CD14-positive monocyte (primary cell): Measurements from ENCODE around the gene KREMEN1. TPM values are rescaled to one million over a fixed set of nuclear protein-coding genes. Genes with fewer than 3 reads are reported as not detected.

Experiments used
- DNase-seq, 3 donors: peaks; one replicate each; pipeline ENCODE4 v3.0.0-alpha.2; 2011 to 2022
- H2AFZ ChIP-seq: 2 replicates; pipeline ENCODE4 v1.6.0; 2012; ENCODE audit warnings: mild to moderate bottlenecking, low read depth, low read length, inconsistent platforms; ENCODE audit not compliant: insufficient read depth, poor library complexity, severe bottlenecking
- H3K27ac ChIP-seq, 2 donors: 1 replicate in 1 of 2; 2 replicates in 1 of 2; pipeline ENCODE4 v1.5.1; 2012 to 2013; ENCODE audit warnings: low read length in 2 of 2, control low read depth in 1 of 2, inconsistent platforms in 1 of 2, low read depth in 1 of 2, mild to moderate bottlenecking in 1 of 2
- H3K27me3 ChIP-seq, 2 donors: one replicate each; pipeline versions ENCODE4 v1.6.0 to v1.6.1; 2011 to 2013; ENCODE audit warnings: low read length in 2 of 2; ENCODE audit not compliant: control insufficient read depth in 2 of 2, insufficient read depth in 2 of 2
- H3K36me3 ChIP-seq, 2 donors: replicated peaks in 1 of 2; 1 replicate in 1 of 2; 2 replicates in 1 of 2; pipeline versions ENCODE4 v1.5.1 to v1.6.1; 2012 to 2013; ENCODE audit warnings: low read length in 2 of 2, control low read depth in 1 of 2, inconsistent platforms in 1 of 2, mild to moderate bottlenecking in 1 of 2; ENCODE audit not compliant: insufficient read depth in 2 of 2, control insufficient read depth in 1 of 2
- H3K4me1 ChIP-seq, 2 donors: 1 replicate in 1 of 2; 2 replicates in 1 of 2; pipeline versions ENCODE4 v1.5.1 to v1.6.1; 2012 to 2013; ENCODE audit warnings: low read length in 2 of 2, control low read depth in 1 of 2, inconsistent platforms in 1 of 2, mild to moderate bottlenecking in 1 of 2, moderate library complexity in 1 of 2; ENCODE audit not compliant: insufficient read depth in 2 of 2, control insufficient read depth in 1 of 2
- H3K4me2 ChIP-seq: replicated peaks from 2 replicates; pipeline ENCODE3; 2012; ENCODE audit warnings: low read length, moderate library complexity, mild to moderate bottlenecking; ENCODE audit not compliant: poor library complexity, severe bottlenecking; ENCODE audit errors: extremely low read depth
- H3K4me3 ChIP-seq, 3 experiments: fragments of 200-600 bp in 1 of 3; sonication (generic) in 1 of 3; replicated peaks in 1 of 3; 1 replicate in 2 of 3; 2 replicates in 1 of 3; pipeline ENCODE4 v1.5.1; 2011 to 2013; ENCODE audit warnings: low read length in 3 of 3, mild to moderate bottlenecking in 3 of 3, control low read depth in 2 of 3, low read depth in 2 of 3, inconsistent platforms in 1 of 3, moderate library complexity in 1 of 3
- H3K79me2 ChIP-seq: 2 replicates; pipeline ENCODE4 v1.6.0; 2012; ENCODE audit warnings: mild to moderate bottlenecking, control low read depth, inconsistent platforms, low read length, moderate library complexity; ENCODE audit not compliant: insufficient read depth
- H3K9ac ChIP-seq: 2 replicates; pipeline ENCODE4 v1.6.0; 2017; ENCODE audit warnings: low read length, mild to moderate bottlenecking; ENCODE audit not compliant: insufficient read depth, poor library complexity, severe bottlenecking
- H3K9me3 ChIP-seq, 2 donors: replicated peaks in 1 of 2; 1 replicate in 1 of 2; 2 replicates in 1 of 2; pipeline versions ENCODE4 v1.5.1 to v1.6.1; 2012 to 2013; ENCODE audit warnings: low read length in 2 of 2, control low read depth in 1 of 2; ENCODE audit not compliant: control insufficient read depth in 1 of 2, insufficient read depth in 1 of 2
- H4K20me1 ChIP-seq: 2 replicates; pipeline ENCODE4 v1.6.0; 2012; ENCODE audit warnings: mild to moderate bottlenecking, low read length, control low read depth, moderate library complexity; ENCODE audit not compliant: insufficient read depth
- H3K27ac Mint-ChIP-seq, 7 donors: one replicate each; pipeline ENCODE4 v1.8.0; 2020; ENCODE audit warnings: mild to moderate bottlenecking in 7 of 7, mixed read lengths in 7 of 7, moderate library complexity in 6 of 7, inconsistent platforms in 2 of 7
- H3K27me3 Mint-ChIP-seq, 3 donors: one replicate each; pipeline ENCODE4 v1.8.0; 2021 to 2022; ENCODE audit warnings: low read depth in 3 of 3, mild to moderate bottlenecking in 3 of 3, mixed read lengths in 3 of 3, moderate library complexity in 3 of 3, inconsistent platforms in 1 of 3
- H3K36me3 Mint-ChIP-seq, 2 donors: one replicate each; pipeline ENCODE4 v1.8.0; 2020; ENCODE audit warnings: mixed read lengths in 2 of 2, inconsistent platforms in 1 of 2, mild to moderate bottlenecking in 1 of 2
- H3K4me1 Mint-ChIP-seq: one replicate; pipeline ENCODE4 v1.8.0; 2020; ENCODE audit warnings: mild to moderate bottlenecking, mixed read lengths
- H3K4me3 Mint-ChIP-seq, 2 donors: one replicate each; pipeline ENCODE4 v1.8.0; 2020; ENCODE audit warnings: mild to moderate bottlenecking in 2 of 2, mixed read lengths in 2 of 2, moderate library complexity in 1 of 2
- H3K9me3 Mint-ChIP-seq, 7 donors: one replicate each; pipeline ENCODE4 v1.8.0; 2020 to 2022; ENCODE audit warnings: mixed read lengths in 7 of 7, mild to moderate bottlenecking in 6 of 7, moderate library complexity in 6 of 7, inconsistent platforms in 2 of 7
- WGBS: methylation state at CpG from one replicate; pipeline ENCODE4 v1.1.5; 2013; ENCODE audit warnings: missing lambda C conversion rate; ENCODE audit not compliant: insufficient coverage; 5-methylcytosine and 5-hydroxymethylcytosine counted together
- intact Hi-C, 2 donors: fragments of 100-400 bp; cut with micrococcal nuclease; formaldehyde crosslinking; loops; one replicate each; pipeline versions ENCODE4 v1.15.0 to v1.15.1; 2023
- polyA plus RNA-seq, 3 donors: library from polyadenylated mRNA; depleted of rRNA in 1 of 3; unstranded in 2 of 3; stranded (reverse) in 1 of 3; fragments of 300-500 nt in 2 of 3; fragments of >200 nt in 1 of 3; fragmentation: Illumina TruSeq in 2 of 3; gene quantifications; 1 replicate in 2 of 3; 2 replicates in 1 of 3; pipeline ENCODE4 v1.2.3, GENCODE V29; 2012 to 2021
- small RNA-seq: library from RNA; depleted of rRNA; stranded (forward); fragments of <200 nt; gene quantifications from one replicate; pipeline ENCODE3, GENCODE V24; 2012; ENCODE audit warnings: low read depth; ENCODE audit not compliant: insufficient read length
- TF ChIP-seq, protein P1 (sequence below): fragments of 200-600 bp; IDR thresholded peaks from one replicate; pipeline ENCODE4 v1.8.0; 2022; ENCODE audit warnings: antibody characterized with exemption, mild to moderate bottlenecking

KREMEN1 gene
- polyA plus RNA-seq, 3 donors = 0.47 to 1.6 (median 0.69) TPM

DNA sequence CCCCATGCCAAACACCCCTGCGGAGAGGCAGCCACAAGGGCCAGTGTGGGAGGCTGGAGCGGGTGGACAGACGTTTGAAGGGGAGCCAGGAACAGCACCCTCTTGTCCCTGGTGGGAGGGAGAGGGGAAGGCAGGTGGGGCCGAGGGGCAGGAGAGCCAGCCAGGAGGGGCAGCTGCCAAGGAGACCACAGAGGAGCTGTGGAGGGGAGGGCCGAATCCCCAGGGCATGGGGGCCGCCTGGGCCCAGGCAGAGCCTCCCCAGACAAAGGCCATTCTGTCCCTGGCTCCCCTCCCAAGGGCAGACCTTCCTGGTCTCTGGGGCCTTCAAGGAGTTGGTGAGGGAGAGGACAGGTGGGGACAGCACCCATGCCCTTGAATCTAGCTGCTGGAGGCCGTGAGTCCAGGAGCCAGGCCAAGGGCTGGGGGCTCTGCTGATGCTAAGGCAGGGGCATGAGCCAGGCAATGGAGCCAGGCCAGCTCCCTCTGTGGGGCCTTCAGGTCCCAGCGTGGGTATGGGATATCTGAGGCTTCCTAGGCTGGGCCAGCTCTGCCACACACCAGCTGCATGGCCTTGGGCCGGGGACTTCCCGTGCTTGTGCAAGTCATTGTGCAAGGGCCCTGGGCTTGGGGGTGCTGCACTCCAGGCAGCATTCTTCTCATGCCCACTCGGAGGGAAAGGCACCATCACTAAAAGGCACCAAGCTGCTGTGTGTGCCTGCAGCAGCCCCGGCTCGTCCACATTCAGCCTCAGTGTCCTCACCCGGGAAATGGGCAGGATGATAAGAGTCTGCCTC, 144.2 kb downstream of the KREMEN1 start:
- peaks cover 8% of the 10 kb centered on the region in 2 donors for H3K4me1 ChIP-seq
- TF ChIP-seq, protein P1, sequence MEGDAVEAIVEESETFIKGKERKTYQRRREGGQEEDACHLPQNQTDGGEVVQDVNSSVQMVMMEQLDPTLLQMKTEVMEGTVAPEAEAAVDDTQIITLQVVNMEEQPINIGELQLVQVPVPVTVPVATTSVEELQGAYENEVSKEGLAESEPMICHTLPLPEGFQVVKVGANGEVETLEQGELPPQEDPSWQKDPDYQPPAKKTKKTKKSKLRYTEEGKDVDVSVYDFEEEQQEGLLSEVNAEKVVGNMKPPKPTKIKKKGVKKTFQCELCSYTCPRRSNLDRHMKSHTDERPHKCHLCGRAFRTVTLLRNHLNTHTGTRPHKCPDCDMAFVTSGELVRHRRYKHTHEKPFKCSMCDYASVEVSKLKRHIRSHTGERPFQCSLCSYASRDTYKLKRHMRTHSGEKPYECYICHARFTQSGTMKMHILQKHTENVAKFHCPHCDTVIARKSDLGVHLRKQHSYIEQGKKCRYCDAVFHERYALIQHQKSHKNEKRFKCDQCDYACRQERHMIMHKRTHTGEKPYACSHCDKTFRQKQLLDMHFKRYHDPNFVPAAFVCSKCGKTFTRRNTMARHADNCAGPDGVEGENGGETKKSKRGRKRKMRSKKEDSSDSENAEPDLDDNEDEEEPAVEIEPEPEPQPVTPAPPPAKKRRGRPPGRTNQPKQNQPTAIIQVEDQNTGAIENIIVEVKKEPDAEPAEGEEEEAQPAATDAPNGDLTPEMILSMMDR = no peak
- Mint-ChIP-seq H3K4me1 (peaks cover 8% of the 10 kb centered on the region), H3K36me3 (no peaks in the 10 kb centered on the region), H3K9me3 (no peaks in the 10 kb centered on the region), H3K27me3 (peaks cover 0 to 5% (median 4%) of the 10 kb centered on the region in 3 donors), H3K27ac (peak overlapping the region in 2 of 7 donors; percentile 44 to 63), H3K4me3 (no peak overlapping the region)
- no peaks in the 10 kb centered on the region for H3K36me3 ChIP-seq
- no peak overlapping the region for H3K9ac ChIP-seq
- no peak overlapping the region for H2AFZ ChIP-seq
- H3K27ac ChIP-seq = no peak overlapping the region
- WGBS = 51% methylated on average over 9 of the region's 14 CpGs
- H3K4me2 ChIP-seq = no peak overlapping the region
- intact Hi-C loops = no loop called here
- no peak overlapping the region for H3K4me3 ChIP-seq
- H3K79me2 ChIP-seq = no peaks in the 10 kb centered on the region
- DNase-seq = peak; percentile 10 to 73 (median 38)
- no peaks in the 10 kb centered on the region for H3K27me3 ChIP-seq
- no peaks in the 10 kb centered on the region for H3K9me3 ChIP-seq
- H4K20me1 ChIP-seq = no peaks in the 10 kb centered on the region

Small RNA genes lying within 50 kb of the gene (small RNA-seq; reads per million reads assigned to genes)
- gene RNU6-1219P (not detected), gene RNU6-810P (not detected)

Other genes starting within 250 kb of the KREMEN1 start
- under 1 TPM in 1 of 3 donors, not detected in 2; 0.13 TPM for gene ZNRF3, start 189.5 kb upstream of the KREMEN1 start, polyA plus RNA-seq
- gene C22orf31, start 11.2 kb upstream of the KREMEN1 start, polyA plus RNA-seq = not detected
- gene EMID1, start 132.9 kb downstream of the KREMEN1 start, polyA plus RNA-seq = not detected
- gene RHBDD3, start 194.9 kb downstream of the KREMEN1 start, polyA plus RNA-seq = 10 to 100 TPM in 1 of 3 donors, 1 to 10 TPM in 2; 4.0 to 11.1 (median 4.8) TPM
- gene EWSR1, start 195.2 kb downstream of the KREMEN1 start, polyA plus RNA-seq = 100 to 1,000 TPM in 2 of 3 donors, 10 to 100 TPM in 1; 81.2 to 280 (median 136) TPM
- gene GAS2L1, start 233.6 kb downstream of the KREMEN1 start, polyA plus RNA-seq = 10 to 100 TPM; 14.9 to 20.0 (median 15.7) TPM
- 1 to 10 TPM in 1 of 3 donors, under 1 TPM in 2; 0.35 to 2.1 (median 0.50) TPM for gene RASL10A, start 242.7 kb downstream of the KREMEN1 start, polyA plus RNA-seq